ENCODE data around the gene C1QTNF9. TPM values are rescaled to one million over a fixed set of nuclear protein-coding genes. Genes with fewer than 3 reads are reported as not detected.
A peak's percentile ranks its signal among the peaks of the same experiment; 100 is the strongest.
"Not testable (repeated sequence)": the region's sequence is repeated elsewhere in the genome, so short reads cannot be mapped to it uniquely, and the experiment has no call there.

C1QTNF9 gene
- not detected in 2 replicates for total RNA-seq

- DNase-seq (ENCODE audit: low read depth): not testable (repeated sequence)
These were observed at the start of gene C1QTNF9 for GRCh38 chr13:24309300-24309699. TSS of gene C1QTNF9 (plus strand) at chr13:24309580. CDS start at chr13:24316004, 6,424 bp downstream.

GRCh38 chr13:24261566-24261965 is 47.8 kb upstream of the C1QTNF9 start:
- DNase-seq (ENCODE audit: low read depth): peak; percentile 30
- TF ChIP-seq CTCF (IDR thresholded peaks at IDR 0.05; ENCODE audit: insufficient read depth, low read depth, low read length): no peak
- H3K4me3 ChIP-seq (ENCODE audit: low read depth, low read length): no peak overlapping the region

More at GRCh38 chr13:24309300-24309699, at the start of gene C1QTNF9:
- not testable (repeated sequence) for H3K4me3 ChIP-seq (ENCODE audit: low read depth, low read length)

- H3K4me3 ChIP-seq (ENCODE audit: low read depth, low read length): no peak overlapping the region
- no peak for TF ChIP-seq CTCF (IDR thresholded peaks at IDR 0.05; ENCODE audit: insufficient read depth, low read depth, low read length)
- DNase-seq (ENCODE audit: low read depth): peak; percentile 84
These were observed 45.7 kb upstream of the C1QTNF9 start for GRCh38 chr13:24263632-24264031.

GRCh38 chr13:24264976-24265375 is 44.4 kb upstream of the C1QTNF9 start:
- DNase-seq (ENCODE audit: low read depth): no peak
- no peak for TF ChIP-seq CTCF (IDR thresholded peaks at IDR 0.05; ENCODE audit: insufficient read depth, low read depth, low read length)

GRCh38 chr13:24265453-24265852 is 43.9 kb upstream of the C1QTNF9 start:
- DNase-seq (ENCODE audit: low read depth): no peak
- H3K4me3 ChIP-seq (ENCODE audit: low read depth, low read length): no peak overlapping the region
- no peak for TF ChIP-seq CTCF (IDR thresholded peaks at IDR 0.05; ENCODE audit: insufficient read depth, low read depth, low read length)

More at GRCh38 chr13:24264976-24265375, 44.4 kb upstream of the C1QTNF9 start:
- no peak overlapping the region for H3K4me3 ChIP-seq (ENCODE audit: low read depth, low read length)

GRCh38 chr13:24267274-24267673 is 42.1 kb upstream of the C1QTNF9 start:
- H3K4me3 ChIP-seq (ENCODE audit: low read depth, low read length): peak overlapping the region; percentile 16
- peak; percentile 86 for DNase-seq (ENCODE audit: low read depth)
- no peak for TF ChIP-seq CTCF (IDR thresholded peaks at IDR 0.05; ENCODE audit: insufficient read depth, low read depth, low read length)

GRCh38 chr13:24267801-24268200 is 41.6 kb upstream of the C1QTNF9 start:
- peak overlapping the region; percentile 16 for H3K4me3 ChIP-seq (ENCODE audit: low read depth, low read length)
- TF ChIP-seq CTCF (IDR thresholded peaks at IDR 0.05; ENCODE audit: insufficient read depth, low read depth, low read length): no peak
- DNase-seq (ENCODE audit: low read depth): no peak

Measured in fibroblast of villous mesenchyme (primary cell).